Large intestine (tissue), 3 donors: ENCODE measurements around the gene PARD3. TPM values are rescaled to one million over a fixed set of nuclear protein-coding genes. Genes with fewer than 3 reads are reported as not detected.

Experiments used
- DNase-seq, 2 donors: peaks; one replicate each; pipeline versions ENCODE4 v3.0.0 to v3.0.0-alpha.2; 2013
- H3K27ac ChIP-seq: one replicate; pipeline ENCODE4 v1.5.1; 2013; ENCODE audit warnings: low read length
- H3K27me3 ChIP-seq: 2 replicates; pipeline ENCODE4 v1.6.1; 2013; ENCODE audit warnings: low read length; ENCODE audit not compliant: control insufficient read depth, insufficient read depth
- H3K36me3 ChIP-seq: 2 replicates; pipeline ENCODE4 v1.6.1; 2013; ENCODE audit warnings: low read length; ENCODE audit not compliant: control insufficient read depth, insufficient read depth
- H3K4me1 ChIP-seq: one replicate; pipeline ENCODE4 v1.6.1; 2013; ENCODE audit warnings: low read length; ENCODE audit not compliant: control insufficient read depth, insufficient read depth
- H3K4me3 ChIP-seq: one replicate; pipeline ENCODE4 v1.5.1; 2013; ENCODE audit warnings: low read length
- H3K9me3 ChIP-seq: one replicate; pipeline ENCODE4 v1.6.1; 2013; ENCODE audit warnings: mild to moderate bottlenecking, low read depth, low read length, moderate library complexity; ENCODE audit not compliant: control insufficient read depth
- WGBS: methylation state at CpG from one replicate; pipeline ENCODE4 v1.1.5; 2013; ENCODE audit warnings: low lambda C conversion rate; ENCODE audit not compliant: insufficient coverage; 5-methylcytosine and 5-hydroxymethylcytosine counted together
- polyA plus RNA-seq: library from polyadenylated mRNA; unstranded; fragments of 120-200 nt; gene quantifications from one replicate; pipeline ENCODE4 v1.2.1, GENCODE V29; 2013

PARD3 gene
- polyA plus RNA-seq, 1 donor: 25.5 TPM

GRCh38 chr10:34575882-34576281 is 239.2 kb downstream of the PARD3 start:
- Histone ChIP-seq H3K27ac (no peak overlapping the region), H3K4me1 (no peaks in the 10 kb centered on the region), H3K9me3 (no peaks in the 10 kb centered on the region), H3K36me3 (no peaks in the 10 kb centered on the region), H3K27me3 (no peaks in the 10 kb centered on the region), H3K4me3 (no peak overlapping the region)
- 80% methylated on average over 1 of the region's 3 CpGs for WGBS
- no peak for DNase-seq

DNA sequence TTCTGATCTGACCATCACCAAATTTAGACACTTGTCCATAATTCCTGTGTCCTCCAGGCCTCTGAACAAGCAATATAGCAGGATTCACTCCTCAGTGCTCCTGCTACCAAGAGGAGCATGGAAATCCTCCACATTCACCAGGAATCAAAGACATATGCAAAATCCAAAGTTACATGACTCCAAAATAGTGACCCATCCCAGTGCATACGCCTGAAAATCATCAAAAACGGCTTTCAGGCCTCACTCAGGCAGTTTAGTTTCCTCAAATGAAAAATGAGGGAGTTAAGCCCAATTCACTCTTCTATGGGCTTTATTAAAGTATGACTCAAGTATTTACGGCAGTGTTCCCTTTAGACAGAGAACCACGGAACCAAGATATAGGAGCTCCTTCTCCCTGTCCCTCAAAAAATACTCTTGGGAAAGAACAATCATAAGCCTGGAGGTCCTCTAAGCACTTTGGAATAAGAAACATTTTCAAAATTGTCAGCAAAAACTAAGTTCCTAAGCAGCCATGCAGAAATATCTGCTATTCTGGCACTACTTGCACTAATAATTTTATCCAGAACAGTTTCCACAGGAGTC is 240.7 kb downstream of the PARD3 start:
- Histone ChIP-seq H3K36me3 (no peaks in the 10 kb centered on the region), H3K27ac (no peak overlapping the region), H3K9me3 (no peaks in the 10 kb centered on the region), H3K4me1 (no peaks in the 10 kb centered on the region), H3K4me3 (no peak overlapping the region), H3K27me3 (no peaks in the 10 kb centered on the region)
- no CpG with 5 or more reads among the region's 4 CpGs for WGBS
- no peak for DNase-seq

DNA sequence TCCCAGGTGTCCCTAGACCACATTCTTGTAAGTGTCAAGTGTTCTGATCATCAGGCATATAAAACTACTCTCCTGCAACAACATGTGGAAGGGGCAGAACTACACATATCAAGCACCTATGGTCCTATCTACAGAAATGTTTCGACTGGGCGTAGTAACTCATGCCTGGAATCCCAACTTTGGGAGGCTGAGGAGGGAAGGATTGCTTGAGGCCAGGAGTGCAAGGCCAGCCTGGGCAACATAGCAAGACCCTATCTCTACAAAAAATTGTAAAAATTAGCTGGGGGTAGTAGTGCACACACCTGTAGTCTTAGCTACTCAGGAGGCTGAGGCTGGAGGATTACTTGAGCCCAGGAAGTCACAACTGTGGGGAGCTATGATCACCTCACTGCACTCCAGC is 244.2 kb downstream of the PARD3 start:
- no peak overlapping the region for H3K27ac ChIP-seq
- H3K36me3 ChIP-seq: no peaks in the 10 kb centered on the region
- no CpG with 5 or more reads among the region's 2 CpGs for WGBS
- H3K4me1 ChIP-seq: no peaks in the 10 kb centered on the region
- no peak for DNase-seq
- H3K9me3 ChIP-seq: no peaks in the 10 kb centered on the region
- no peaks in the 10 kb centered on the region for H3K27me3 ChIP-seq
- H3K4me3 ChIP-seq: no peak overlapping the region

DNA sequence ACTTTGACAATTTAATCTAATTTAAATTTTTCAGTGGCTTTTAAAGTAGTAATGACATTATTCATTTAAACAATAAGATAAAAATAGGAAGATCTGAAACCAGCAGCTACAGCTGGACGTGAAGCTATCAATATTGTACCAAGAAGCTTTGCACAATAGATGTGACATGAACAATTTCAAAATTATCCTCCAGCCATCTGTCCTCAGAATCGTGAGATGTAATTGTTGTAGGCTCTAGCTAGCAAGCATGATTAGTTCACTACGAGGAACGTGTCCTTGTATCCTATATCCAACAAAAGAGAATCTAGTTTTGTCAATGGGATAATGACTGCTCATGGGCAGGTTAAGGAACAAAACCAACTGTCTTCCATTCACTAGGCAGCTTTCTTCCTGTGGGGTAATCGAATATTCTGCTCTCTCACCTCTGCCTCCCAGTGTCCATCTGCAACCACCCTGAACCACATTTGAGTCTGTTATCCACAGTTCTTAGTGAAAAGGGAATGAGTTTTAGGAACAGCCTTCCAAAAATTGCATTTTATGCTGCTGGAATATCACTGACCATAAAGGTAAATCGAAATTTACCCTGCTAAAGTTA is 247.3 kb downstream of the PARD3 start:
- WGBS: 90% methylated on average over 3 of the region's 6 CpGs
- Histone ChIP-seq H3K9me3 (no peaks in the 10 kb centered on the region), H3K27me3 (no peaks in the 10 kb centered on the region), H3K4me3 (no peak overlapping the region), H3K27ac (no peak overlapping the region), H3K4me1 (no peaks in the 10 kb centered on the region), H3K36me3 (no peaks in the 10 kb centered on the region)
- no peak for DNase-seq

GRCh38 chr10:34565934-34566333 is 249.2 kb downstream of the PARD3 start:
- Histone ChIP-seq H3K27ac (no peak overlapping the region), H3K4me3 (no peak overlapping the region), H3K4me1 (no peaks in the 10 kb centered on the region), H3K27me3 (no peaks in the 10 kb centered on the region), H3K36me3 (no peaks in the 10 kb centered on the region), H3K9me3 (no peaks in the 10 kb centered on the region)
- WGBS: no CpG with 5 or more reads among the region's 3 CpGs
- DNase-seq: no peak

GRCh38 chr10:34558093-34558583 is 257.0 kb downstream of the PARD3 start:
- Histone ChIP-seq H3K27ac (no peak overlapping the region), H3K27me3 (no peaks in the 10 kb centered on the region), H3K36me3 (no peaks in the 10 kb centered on the region)

DNA sequence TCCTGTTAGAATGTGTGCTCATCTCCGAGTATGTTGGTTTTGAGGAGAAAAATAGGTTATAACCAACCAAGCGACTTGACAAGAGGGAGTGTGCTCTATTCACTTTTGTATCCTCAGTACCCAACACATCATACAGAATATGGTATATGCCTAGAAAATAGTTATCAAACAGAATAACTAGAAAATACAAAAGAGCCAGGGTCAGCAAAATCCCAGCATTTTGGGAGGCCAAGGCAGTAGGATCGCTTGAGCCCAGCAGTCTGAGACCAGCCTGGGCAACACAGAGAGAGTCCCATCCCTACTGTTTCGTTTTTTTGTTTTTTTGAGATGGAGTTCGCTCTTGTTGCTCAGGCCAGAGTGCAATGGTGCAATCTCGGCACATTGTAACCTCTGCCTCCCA is 257.9 kb downstream of the PARD3 start:
- WGBS: 100% methylated on average over 1 of the region's 6 CpGs
- no peak for DNase-seq
- Histone ChIP-seq H3K4me3 (no peak overlapping the region), H3K27ac (no peak overlapping the region), H3K27me3 (no peaks in the 10 kb centered on the region), H3K9me3 (no peaks in the 10 kb centered on the region), H3K4me1 (no peaks in the 10 kb centered on the region), H3K36me3 (no peaks in the 10 kb centered on the region)

More at GRCh38 chr10:34558093-34558583, 257.0 kb downstream of the PARD3 start:
- Histone ChIP-seq H3K4me3 (no peak overlapping the region), H3K9me3 (no peaks in the 10 kb centered on the region), H3K4me1 (no peaks in the 10 kb centered on the region)
- no peak for DNase-seq
- WGBS: no CpG with 5 or more reads among the region's 3 CpGs

GRCh38 chr10:34555653-34556052 is 259.4 kb downstream of the PARD3 start:
- no CpG with 5 or more reads among the region's 1 CpG for WGBS
- no peaks in the 10 kb centered on the region for H3K36me3 ChIP-seq
- H3K27ac ChIP-seq: no peak overlapping the region
- no peaks in the 10 kb centered on the region for H3K4me1 ChIP-seq
- no peak overlapping the region for H3K4me3 ChIP-seq
- H3K9me3 ChIP-seq: no peaks in the 10 kb centered on the region
- DNase-seq: no peak
- H3K27me3 ChIP-seq: no peaks in the 10 kb centered on the region

- no CpG with 5 or more reads among the region's 1 CpG for WGBS
- no peaks in the 10 kb centered on the region for H3K27me3 ChIP-seq
- H3K4me3 ChIP-seq: no peak overlapping the region
- no peaks in the 10 kb centered on the region for H3K4me1 ChIP-seq
- no peak overlapping the region for H3K27ac ChIP-seq
- no peaks in the 10 kb centered on the region for H3K9me3 ChIP-seq
- no peaks in the 10 kb centered on the region for H3K36me3 ChIP-seq
- DNase-seq: no peak
Observed at GRCh38 chr10:34553747-34554146, 261.3 kb downstream of the PARD3 start.

GRCh38 chr10:34551295-34551694 is 263.8 kb downstream of the PARD3 start:
- no peak for DNase-seq
- H3K4me1 ChIP-seq: no peaks in the 10 kb centered on the region
- H3K36me3 ChIP-seq: no peaks in the 10 kb centered on the region
- no CpG with 5 or more reads among the region's 4 CpGs for WGBS
- H3K4me3 ChIP-seq: no peak overlapping the region
- no peak overlapping the region for H3K27ac ChIP-seq
- H3K27me3 ChIP-seq: no peaks in the 10 kb centered on the region
- no peaks in the 10 kb centered on the region for H3K9me3 ChIP-seq

DNA sequence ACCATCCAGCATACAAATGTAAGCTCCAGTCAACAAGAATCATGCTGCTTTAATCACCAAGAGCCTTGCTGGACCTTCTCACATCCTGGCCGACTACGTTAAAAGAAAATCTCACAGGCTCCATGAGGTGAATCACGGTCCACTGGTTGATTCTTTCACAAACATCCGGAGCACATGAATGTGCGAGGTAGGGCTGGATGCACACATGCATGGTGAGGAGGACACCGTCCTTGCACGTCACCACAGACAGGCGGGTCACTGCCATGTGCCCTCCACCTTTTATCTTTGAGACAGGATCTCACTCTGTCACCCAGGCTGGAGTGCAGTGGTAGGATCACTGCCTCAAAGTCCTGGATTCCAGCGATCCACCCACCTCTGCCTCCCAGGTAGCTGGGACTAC is 265.1 kb downstream of the PARD3 start:
- H3K9me3 ChIP-seq: no peaks in the 10 kb centered on the region
- H3K4me3 ChIP-seq: no peak overlapping the region
- no peaks in the 10 kb centered on the region for H3K27me3 ChIP-seq
- no peaks in the 10 kb centered on the region for H3K4me1 ChIP-seq
- H3K27ac ChIP-seq: no peak overlapping the region
- DNase-seq: no peak
- WGBS: no CpG with 5 or more reads among the region's 9 CpGs
- H3K36me3 ChIP-seq: no peaks in the 10 kb centered on the region
